Panc1 (cell line): ENCODE measurements around the gene IL20RA. TPM values are rescaled to one million over a fixed set of nuclear protein-coding genes. Genes with fewer than 3 reads are reported as not detected.

ENCODE experiments used
- ATAC-seq: fragments of 200-7000 bp; cut with Tn5 transposase; 2 replicates; pipeline ENCODE4 v1.9.1; 2020; ENCODE audit warnings: mild to moderate bottlenecking, moderate library complexity
- BruUV-seq: library from RNA; stranded (reverse); fragments of 400-500 nt; replicated peaks from 2 replicates; lab custom pipeline; 2021; lab: Mats Ljungman, UMichigan
- CTCF ChIA-PET: fragments of 300-600 bp; sonication (Branson Sonifier 250); formaldehyde crosslinking; loops from one replicate; lab custom pipeline; 2022; ENCODE audit warnings: antibody characterized with exemption; lab: Charles Lee
- POLR2A ChIA-PET: fragments of 300-600 bp; sonication (Branson Sonifier 250); formaldehyde crosslinking; loops from one replicate; lab custom pipeline; 2022; ENCODE audit warnings: antibody characterized with exemption; lab: Charles Lee
- DNase-seq: peaks from one replicate; pipeline ENCODE4 v3.0.0-alpha.2; 2010; ENCODE audit warnings: low read depth, low spot score
- H3K27ac ChIP-seq: 2 replicates; pipeline ENCODE4 v1.5.1; 2011; ENCODE audit warnings: mild to moderate bottlenecking, low read length, inconsistent platforms
- H3K27me3 ChIP-seq: fragments of 200-500 bp; sonication (Bioruptor generic); 2 replicates; pipeline ENCODE4 v1.6.0; 2014; ENCODE audit warnings: low read length, inconsistent platforms; ENCODE audit not compliant: control insufficient read depth, insufficient read depth
- H3K36me3 ChIP-seq: fragments of 200-500 bp; sonication (Bioruptor generic); 2 replicates; pipeline ENCODE4 v1.5.1; 2014; ENCODE audit warnings: inconsistent platforms, mild to moderate bottlenecking, low read length, moderate library complexity; ENCODE audit not compliant: control insufficient read depth, insufficient read depth
- H3K4me1 ChIP-seq: 2 replicates; pipeline ENCODE4 v1.5.1; 2011; ENCODE audit warnings: inconsistent platforms, mild to moderate bottlenecking, low read length, moderate library complexity; ENCODE audit not compliant: control insufficient read depth, insufficient read depth
- H3K4me3 ChIP-seq, 2 experiments: 2 replicates each; pipeline ENCODE4 v1.5.1; 2011 to 2012; ENCODE audit warnings: low read depth in 2 of 2, low read length in 2 of 2, mild to moderate bottlenecking in 2 of 2, inconsistent platforms in 1 of 2, moderate library complexity in 1 of 2
- H3K9me3 ChIP-seq: fragments of 200-500 bp; sonication (Bioruptor generic); 2 replicates; pipeline ENCODE4 v1.5.1; 2014; ENCODE audit warnings: low read depth, mild to moderate bottlenecking, inconsistent platforms, low read length, moderate library complexity; ENCODE audit not compliant: control insufficient read depth, insufficient read depth
- CTCF ChIP-seq: fragments of 450-650 bp; IDR thresholded peaks from 2 replicates; pipeline ENCODE4 v1.5.1; 2017; ENCODE audit warnings: mild to moderate bottlenecking
- POLR2AphosphoS5 ChIP-seq: IDR thresholded peaks from 2 replicates; pipeline ENCODE4 v1.6.1; 2012; ENCODE audit warnings: mild to moderate bottlenecking, low read depth, low read length, moderate library complexity
- REST ChIP-seq, 2 experiments: IDR thresholded peaks; 2 replicates each; pipeline ENCODE4 v1.6.1; 2011 to 2012; ENCODE audit warnings: low read depth in 2 of 2, control low read depth in 1 of 2, low read length in 1 of 2, mild to moderate bottlenecking in 1 of 2, moderate library complexity in 1 of 2; ENCODE audit not compliant: insufficient read depth in 1 of 2
- SIN3A ChIP-seq: IDR thresholded peaks from 2 replicates; pipeline ENCODE4 v1.6.1; 2012; ENCODE audit warnings: low read depth, mild to moderate bottlenecking, low read length, moderate library complexity, borderline replicate concordance; ENCODE audit not compliant: insufficient read depth
- TCF7L2 ChIP-seq: IDR thresholded peaks from 2 replicates; pipeline ENCODE4 v1.6.1; 2011; ENCODE audit warnings: mild to moderate bottlenecking, low read depth, low read length, inconsistent platforms
- in situ Hi-C: cut with HindIII; loops from 2 replicates; pipeline ENCODE4 v1.10.0; 2016; ENCODE audit warnings: low sequenced_read_pairs, low pct_unique_long_range_greater_than_20kb
- intact Hi-C: fragments of 100-400 bp; cut with micrococcal nuclease; formaldehyde crosslinking; loops from one replicate; pipeline ENCODE4 v1.10.0; 2022; ENCODE audit not compliant: unreplicated experiment
- total RNA-seq: library from RNA; stranded (reverse); gene quantifications from one replicate; pipeline ENCODE4 v1.2.1, GENCODE V29; 2021; ENCODE audit not compliant: unreplicated experiment

IL20RA gene
- total RNA-seq, 1 experiment from 2014 or later: not detected

- no TSS peak for BruUV-seq
- in situ Hi-C loops: no loop called here
- CTCF ChIA-PET: interaction anchor here (0.7 kb wide), 1 partner anchor 395 kb away, joined by 8 read pairs; no protein-coding TSS in a partner anchor
Measured at GRCh38 chr6:137020776-137021175, 24.0 kb downstream of the IL20RA start.

More at GRCh38 chr6:137020776-137021175, 24.0 kb downstream of the IL20RA start:
- no peaks in the 10 kb centered on the region for H3K9me3 ChIP-seq
- ATAC-seq (no peak), DNase-seq (no peak)
- H3K27me3 ChIP-seq: peaks cover 3% of the 10 kb centered on the region; the same call in 1 of the 2 replicates
- H3K4me3 ChIP-seq: no peak overlapping the region
- H3K4me1 ChIP-seq: no peaks in the 10 kb centered on the region
- intact Hi-C loops: no loop called here
- no peak overlapping the region for H3K27ac ChIP-seq
- TF ChIP-seq SIN3A (no peak), POLR2AphosphoS5 (no peak), REST (IDR thresholded peaks at IDR 0.05; ENCODE audit: insufficient read depth in 1 of 2, low read depth in 2 of 2, low read length in 1 of 2) (no peak), TCF7L2 (no peak), CTCF (no peak)
- H3K36me3 ChIP-seq: no peaks in the 10 kb centered on the region
- POLR2A ChIA-PET: interaction anchor here (0.6 to 1.0 kb wide), 2 partner anchors 12 to 23 kb away, joined by 3 to 4 read pairs; no protein-coding TSS in a partner anchor
